Suprapubic skin (tissue), 4 donors: ENCODE measurements around the gene KITLG.

Source experiments
- POLR2A ChIP-seq, 2 donors: fragments of 450-650 bp; IDR thresholded peaks; one replicate each; pipeline ENCODE4 v1.6.1; 2017; ENCODE audit warnings: antibody characterized with exemption in 2 of 2, mild to moderate bottlenecking in 2 of 2, moderate library complexity in 2 of 2
- POLR2AphosphoS5 ChIP-seq, 3 donors: sonication (generic); formaldehyde crosslinking; IDR thresholded peaks; one replicate each; pipeline ENCODE4 v1.6.1; 2017; ENCODE audit warnings: antibody characterized with exemption in 3 of 3
- TF ChIP-seq, protein P1 (sequence below), 2 donors: fragments of 200-600 bp in 1 of 2; fragments of 450-650 bp in 1 of 2; sonication (generic) in 1 of 2; IDR thresholded peaks; one replicate each; pipeline ENCODE4 v1.5.1; 2016 to 2019; ENCODE audit warnings: antibody characterized with exemption in 2 of 2, mild to moderate bottlenecking in 1 of 2, moderate library complexity in 1 of 2

DNA sequence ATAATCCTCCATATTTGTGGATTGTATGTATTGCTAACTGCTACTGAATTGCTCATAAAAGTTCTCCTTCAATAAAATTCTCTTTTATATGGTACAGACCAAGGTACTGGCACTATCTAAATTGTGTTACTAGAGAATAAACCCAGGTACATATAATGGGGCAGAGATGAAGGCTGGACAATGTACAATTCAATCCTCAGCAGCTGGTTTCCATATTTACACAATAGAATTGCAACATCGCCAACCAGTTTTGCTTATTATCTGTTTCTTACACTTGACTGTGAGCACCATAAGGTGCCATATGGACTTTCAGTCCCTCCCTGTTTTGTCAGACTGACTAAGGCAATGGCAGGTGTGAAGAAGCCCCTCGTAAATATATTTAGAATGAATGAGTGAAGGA, 18.1 kb downstream of the KITLG start:
- TF ChIP-seq, protein P1, sequence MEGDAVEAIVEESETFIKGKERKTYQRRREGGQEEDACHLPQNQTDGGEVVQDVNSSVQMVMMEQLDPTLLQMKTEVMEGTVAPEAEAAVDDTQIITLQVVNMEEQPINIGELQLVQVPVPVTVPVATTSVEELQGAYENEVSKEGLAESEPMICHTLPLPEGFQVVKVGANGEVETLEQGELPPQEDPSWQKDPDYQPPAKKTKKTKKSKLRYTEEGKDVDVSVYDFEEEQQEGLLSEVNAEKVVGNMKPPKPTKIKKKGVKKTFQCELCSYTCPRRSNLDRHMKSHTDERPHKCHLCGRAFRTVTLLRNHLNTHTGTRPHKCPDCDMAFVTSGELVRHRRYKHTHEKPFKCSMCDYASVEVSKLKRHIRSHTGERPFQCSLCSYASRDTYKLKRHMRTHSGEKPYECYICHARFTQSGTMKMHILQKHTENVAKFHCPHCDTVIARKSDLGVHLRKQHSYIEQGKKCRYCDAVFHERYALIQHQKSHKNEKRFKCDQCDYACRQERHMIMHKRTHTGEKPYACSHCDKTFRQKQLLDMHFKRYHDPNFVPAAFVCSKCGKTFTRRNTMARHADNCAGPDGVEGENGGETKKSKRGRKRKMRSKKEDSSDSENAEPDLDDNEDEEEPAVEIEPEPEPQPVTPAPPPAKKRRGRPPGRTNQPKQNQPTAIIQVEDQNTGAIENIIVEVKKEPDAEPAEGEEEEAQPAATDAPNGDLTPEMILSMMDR (IDR thresholded peaks at IDR 0.05), result no peak
- TF ChIP-seq POLR2AphosphoS5 (IDR thresholded peaks at IDR 0.05), result no peak
- no peak for TF ChIP-seq POLR2A (IDR thresholded peaks at IDR 0.05)
